Esophagus muscularis mucosa (tissue), 3 donors: ENCODE data around the gene LEMD3.

Experiments
- CTCF ChIP-seq, 3 experiments: fragments of 200-600 bp in 2 of 3; fragments of 450-650 bp in 1 of 3; sonication (generic) in 2 of 3; IDR thresholded peaks; one replicate each; pipeline ENCODE4 v1.5.1; 2017 to 2019; ENCODE audit warnings: antibody characterized with exemption in 3 of 3, mild to moderate bottlenecking in 2 of 3, moderate library complexity in 1 of 3
- POLR2A ChIP-seq: fragments of 450-650 bp; IDR thresholded peaks from one replicate; pipeline ENCODE4 v1.6.1; 2017; ENCODE audit warnings: antibody characterized with exemption, moderate library complexity, mild to moderate bottlenecking, low read depth
- POLR2AphosphoS5 ChIP-seq, 2 donors: sonication (generic); formaldehyde crosslinking; IDR thresholded peaks; one replicate each; pipeline ENCODE4 v1.6.1; 2017; ENCODE audit warnings: antibody characterized with exemption in 2 of 2

- TF ChIP-seq POLR2A = no peak
- no peak for TF ChIP-seq CTCF (IDR thresholded peaks at IDR 0.05)
- no peak for TF ChIP-seq POLR2AphosphoS5 (IDR thresholded peaks at IDR 0.05)
Measured at GRCh38 chr12:65194949-65195348, 25.6 kb downstream of the LEMD3 start.
